HFF-Myc (cell line): ENCODE measurements around the gene SUPT20H.
A peak's percentile ranks its signal among the peaks of the same experiment; 100 is the strongest.

ENCODE experiments used
- DNase-seq: peaks from one replicate; pipeline ENCODE4 v3.0.0-alpha.2; 2011; ENCODE audit warnings: low read depth; ENCODE audit errors: extremely low read depth
- H3K4me3 ChIP-seq: replicated peaks from 2 replicates; pipeline ENCODE4 v1.5.1; 2011; ENCODE audit warnings: low read depth, mild to moderate bottlenecking, control low read depth, low read length
- TF ChIP-seq, protein P1 (sequence below): IDR thresholded peaks from 2 replicates; pipeline ENCODE4 v1.5.1; 2012; ENCODE audit warnings: mild to moderate bottlenecking, low read depth, low read length, control low read depth; ENCODE audit errors: missing control alignments

SUPT20H gene

DNA sequence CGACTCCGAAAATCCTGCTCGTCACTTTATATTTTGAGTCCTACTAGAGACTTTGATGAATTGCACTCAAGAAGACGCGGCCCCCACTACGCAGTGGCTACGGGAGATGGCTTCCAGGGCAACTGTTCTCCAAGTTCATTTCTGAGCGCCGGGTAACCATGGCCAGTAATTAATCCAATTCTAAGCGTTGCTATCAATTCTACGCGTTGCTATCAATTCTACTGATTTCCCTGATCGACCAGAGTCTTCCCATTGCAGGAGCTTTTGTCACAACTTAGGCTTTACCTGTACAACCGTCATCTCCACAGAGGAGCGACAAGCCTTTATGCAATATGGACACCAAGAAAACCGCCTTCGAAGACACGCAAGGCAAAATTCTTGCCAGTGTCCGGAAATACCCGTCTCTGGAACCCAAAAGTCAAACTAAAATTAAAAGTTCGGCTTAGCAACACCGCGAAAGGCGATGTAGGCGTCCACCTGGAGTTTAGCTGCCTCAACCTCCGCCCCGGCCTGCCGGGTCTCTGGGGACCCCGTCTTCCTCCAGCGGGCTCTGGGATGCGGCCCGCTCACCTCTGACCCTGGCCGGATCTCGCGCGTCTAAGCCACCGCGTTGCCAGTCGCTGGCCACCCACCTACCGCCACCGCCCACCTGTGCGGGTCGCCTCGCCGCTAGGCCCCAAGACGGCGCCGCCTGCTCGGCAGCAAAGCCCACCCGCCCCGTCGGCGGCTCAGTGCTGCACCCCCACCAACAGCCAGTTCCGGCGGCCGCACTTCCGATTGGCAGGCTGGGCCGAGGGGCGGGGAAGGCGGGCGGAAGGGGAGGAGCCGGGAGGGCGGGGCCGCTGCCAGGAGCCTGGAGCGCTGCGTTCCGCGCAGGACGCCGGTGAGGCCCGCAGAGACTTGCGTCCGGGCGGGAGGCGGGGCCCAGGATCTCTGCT, at the start of gene SUPT20H:
TSS of gene SUPT20H (minus strand) at position 779 of the 938 bp plus-strand sequence. CDS start 8,198 bp downstream, outside the sequence.
- peak within 1 kb of the TSS; percentile 57 for H3K4me3 ChIP-seq
- peak; percentile 49 for DNase-seq
- TF ChIP-seq, protein P1, sequence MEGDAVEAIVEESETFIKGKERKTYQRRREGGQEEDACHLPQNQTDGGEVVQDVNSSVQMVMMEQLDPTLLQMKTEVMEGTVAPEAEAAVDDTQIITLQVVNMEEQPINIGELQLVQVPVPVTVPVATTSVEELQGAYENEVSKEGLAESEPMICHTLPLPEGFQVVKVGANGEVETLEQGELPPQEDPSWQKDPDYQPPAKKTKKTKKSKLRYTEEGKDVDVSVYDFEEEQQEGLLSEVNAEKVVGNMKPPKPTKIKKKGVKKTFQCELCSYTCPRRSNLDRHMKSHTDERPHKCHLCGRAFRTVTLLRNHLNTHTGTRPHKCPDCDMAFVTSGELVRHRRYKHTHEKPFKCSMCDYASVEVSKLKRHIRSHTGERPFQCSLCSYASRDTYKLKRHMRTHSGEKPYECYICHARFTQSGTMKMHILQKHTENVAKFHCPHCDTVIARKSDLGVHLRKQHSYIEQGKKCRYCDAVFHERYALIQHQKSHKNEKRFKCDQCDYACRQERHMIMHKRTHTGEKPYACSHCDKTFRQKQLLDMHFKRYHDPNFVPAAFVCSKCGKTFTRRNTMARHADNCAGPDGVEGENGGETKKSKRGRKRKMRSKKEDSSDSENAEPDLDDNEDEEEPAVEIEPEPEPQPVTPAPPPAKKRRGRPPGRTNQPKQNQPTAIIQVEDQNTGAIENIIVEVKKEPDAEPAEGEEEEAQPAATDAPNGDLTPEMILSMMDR = no peak

DNA sequence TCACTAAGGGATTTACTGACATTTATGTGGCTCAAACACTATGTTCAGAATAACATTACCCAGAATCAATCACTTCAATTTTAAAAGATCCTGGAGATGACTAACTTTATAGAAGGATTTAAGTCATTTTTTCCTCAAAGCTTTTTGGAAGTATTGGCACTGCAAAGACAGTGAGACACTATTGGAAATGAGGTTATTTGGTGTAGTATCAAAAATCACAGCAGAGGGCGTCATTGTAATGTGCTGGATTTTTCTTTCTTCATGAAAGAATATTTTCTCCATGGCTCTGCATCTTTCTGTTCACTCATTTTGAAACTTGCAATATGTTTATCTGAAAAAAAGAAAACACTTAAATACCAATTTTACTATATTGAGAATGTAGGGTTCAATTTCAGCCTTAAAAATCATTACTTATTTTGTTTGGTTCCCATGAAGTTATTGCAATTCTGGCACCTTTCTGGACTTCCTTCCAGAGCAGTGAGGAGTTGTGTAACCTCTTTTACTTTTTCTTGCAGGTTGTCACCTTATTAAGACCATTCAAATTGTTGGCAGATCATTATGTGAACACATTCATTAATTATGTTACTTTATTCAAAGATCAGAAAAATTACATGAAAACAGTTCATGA, 49.7 kb upstream of the SUPT20H start:
- peak; percentile 30 for DNase-seq
- TF ChIP-seq, protein P1 = peak; percentile 46
- no peak overlapping the region for H3K4me3 ChIP-seq

DNA sequence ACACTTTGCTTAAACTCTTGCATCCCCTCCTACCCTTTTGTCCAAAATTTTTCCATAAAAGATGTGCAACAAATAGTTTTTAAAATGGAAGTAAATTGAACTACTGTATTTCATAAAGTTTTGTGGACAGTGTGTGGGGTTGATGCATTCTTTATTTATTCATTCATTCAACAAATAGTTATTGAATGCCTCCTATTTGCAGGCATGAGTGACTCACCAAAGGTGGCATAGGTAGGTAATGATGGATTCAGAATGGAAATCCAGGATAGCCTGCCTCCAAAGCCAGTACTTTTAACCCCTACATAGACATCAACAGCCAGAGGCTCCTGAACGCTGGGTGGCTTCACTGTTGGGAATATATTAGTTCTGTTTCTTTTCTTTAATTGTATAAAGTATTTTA, 48.4 kb upstream of the SUPT20H start:
- DNase-seq = no peak
- TF ChIP-seq, protein P1 = no peak
- H3K4me3 ChIP-seq = no peak overlapping the region

DNA sequence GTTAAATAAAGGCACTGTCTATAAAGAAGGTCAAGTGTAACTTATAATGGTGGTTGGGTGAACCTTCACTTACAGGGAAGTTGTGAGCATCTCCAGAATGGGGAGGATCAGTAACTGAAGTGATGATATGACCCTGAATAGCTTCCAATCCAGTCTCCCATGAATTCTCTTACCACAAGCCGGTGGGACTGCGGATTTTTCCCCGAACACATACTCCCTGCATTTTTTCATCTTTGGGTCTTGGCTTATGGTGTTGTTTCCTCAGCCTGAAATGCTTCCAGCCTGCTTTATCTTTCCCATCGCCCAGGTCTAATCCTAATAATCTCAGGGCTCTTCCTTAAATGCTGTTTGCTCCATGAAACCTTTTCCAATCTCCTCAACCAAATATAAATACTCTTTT, 48.0 kb upstream of the SUPT20H start:
- TF ChIP-seq, protein P1 = no peak
- DNase-seq = no peak
- no peak overlapping the region for H3K4me3 ChIP-seq

DNA sequence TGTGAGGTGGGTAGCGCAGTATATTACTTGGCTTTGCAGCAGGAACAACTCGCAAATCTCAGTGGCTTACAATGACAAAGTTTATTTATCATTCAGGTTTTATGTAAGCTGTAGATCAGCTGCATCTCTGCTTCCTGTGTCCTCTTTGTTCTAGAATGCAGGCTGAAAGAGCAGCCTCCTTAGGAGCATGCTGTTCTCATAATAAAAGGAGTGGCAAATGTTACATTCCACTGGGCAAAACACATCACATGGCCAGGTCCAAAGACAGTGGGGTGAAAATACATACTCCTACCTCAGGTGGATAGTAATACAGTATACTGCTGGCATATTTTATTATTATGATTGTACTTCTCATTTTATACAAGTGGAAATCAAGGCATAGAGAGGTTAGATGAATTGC, 47.2 kb upstream of the SUPT20H start:
- no peak overlapping the region for H3K4me3 ChIP-seq
- TF ChIP-seq, protein P1 = no peak
- no peak for DNase-seq

DNA sequence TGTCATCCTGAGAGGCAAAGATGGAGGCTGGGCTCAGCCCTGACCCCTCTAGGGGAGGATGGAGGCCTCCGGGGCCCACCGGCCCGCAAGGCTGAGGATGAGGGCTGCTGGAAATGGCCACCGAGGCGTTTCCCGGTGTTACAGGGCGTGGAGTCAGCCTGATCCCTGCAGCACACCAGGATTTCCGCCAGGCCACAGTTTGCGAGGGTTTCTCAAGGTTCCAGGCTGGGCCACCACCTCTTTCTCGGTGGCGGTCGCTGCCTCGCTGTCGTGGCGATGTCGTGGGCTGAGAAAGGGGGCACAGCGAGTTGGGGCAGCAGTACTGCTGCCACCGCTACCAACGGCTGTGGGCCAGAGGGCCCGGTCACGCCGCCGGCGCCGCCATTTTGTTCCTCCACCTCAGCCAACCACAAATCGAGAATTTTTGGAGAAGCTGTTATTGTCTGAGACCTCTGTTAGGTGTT, 45.8 kb upstream of the SUPT20H start, which contains the start of gene CSNK1A1L:
TSS of gene CSNK1A1L (minus strand) at position 414 of the 464 bp plus-strand sequence. CDS start at position 6, 408 bp downstream.
- DNase-seq = no peak
- TF ChIP-seq, protein P1 = no peak
- no peak within 1 kb of the TSS for H3K4me3 ChIP-seq
